HCT116 (cell line): ENCODE data around the gene CPNE4. TPM values are rescaled to one million over a fixed set of nuclear protein-coding genes. Genes with fewer than 3 reads are reported as not detected.

ENCODE experiments used
- ATAC-seq: fragments of 200-7000 bp; cut with Tn5 transposase; 2 replicates; pipeline ENCODE4 v1.9.1; 2020; ENCODE audit warnings: mild to moderate bottlenecking, moderate library complexity
- BruUV-seq: library from RNA; stranded (reverse); fragments of 400-500 nt; replicated peaks from 2 replicates; lab custom pipeline; 2021; lab: Mats Ljungman, UMichigan
- CTCF ChIA-PET: fragments of 300-600 bp; sonication (Branson Sonifier 250); formaldehyde crosslinking; loops from one replicate; lab custom pipeline; 2021; ENCODE audit warnings: antibody characterized with exemption; lab: Charles Lee
- POLR2A ChIA-PET: fragments of 300-600, 350-600 bp; sonication (Branson Sonifier 250); formaldehyde crosslinking; loops from one replicate; lab custom pipeline; 2021; ENCODE audit warnings: antibody characterized with exemption; lab: Charles Lee
- RAD21 ChIA-PET, 2 experiments: fragments of 300-600 bp; sonication (Branson Sonifier 250); formaldehyde crosslinking; loops; one replicate each; lab custom pipeline; 2023; ENCODE audit warnings: low total read pairs in 2 of 2; ENCODE audit not compliant: uncharacterized antibody in 2 of 2, unreplicated experiment in 2 of 2, low non-redundant PET in 1 of 2; lab: Charles Lee
- DNase-seq: peaks from one replicate; pipeline ENCODE4 v3.0.0-alpha.2; 2010; ENCODE audit warnings: low read depth, low spot score
- H2AFZ ChIP-seq: fragments of 200-600 bp; shearing (Covaris generic), sonication (generic); 2 replicates; pipeline ENCODE4 v1.6.1; 2017; ENCODE audit warnings: low read depth, mixed run types, mixed read lengths, antibody characterized with exemption, low read length; ENCODE audit not compliant: poor library complexity, severe bottlenecking
- H3K27ac ChIP-seq: 2 replicates; pipeline ENCODE4 v1.5.1; 2012; ENCODE audit warnings: low read depth, low read length
- H3K27me3 ChIP-seq: fragments of 200-600 bp; sonication (generic); 2 replicates; pipeline ENCODE4 v1.6.1; 2016; ENCODE audit warnings: mixed run types, low read length, mixed read lengths; ENCODE audit not compliant: insufficient read depth
- H3K36me3 ChIP-seq, 2 experiments: fragments of 200-500 bp in 1 of 2; fragments of 200-600 bp in 1 of 2; sonication (Bioruptor generic) in 1 of 2; sonication (generic) in 1 of 2; 2 replicates each; pipeline versions ENCODE4 v1.5.1 to v1.6.1; 2014 to 2016; ENCODE audit warnings: low read length in 2 of 2, inconsistent platforms in 1 of 2, mixed read lengths in 1 of 2, mixed run types in 1 of 2; ENCODE audit not compliant: insufficient read depth in 2 of 2, control insufficient read depth in 1 of 2
- H3K4me1 ChIP-seq, 2 experiments: fragments of 200-600 bp in 1 of 2; sonication (generic) in 1 of 2; 2 replicates each; pipeline versions ENCODE4 v1.5.1 to v1.6.1; 2012 to 2017; ENCODE audit warnings: low read length in 2 of 2, inconsistent platforms in 1 of 2, mild to moderate bottlenecking in 1 of 2, mixed read lengths in 1 of 2, mixed run types in 1 of 2, moderate library complexity in 1 of 2; ENCODE audit not compliant: insufficient read depth in 2 of 2, control insufficient read depth in 1 of 2
- H3K4me2 ChIP-seq: fragments of 200-600 bp; sonication (generic); 2 replicates; pipeline ENCODE4 v1.6.1; 2017; ENCODE audit warnings: mixed run types, low read length, mixed read lengths
- H3K4me3 ChIP-seq, 2 experiments: fragments of 200-600 bp in 1 of 2; sonication (generic) in 1 of 2; replicated peaks in 1 of 2; 2 replicates each; pipeline ENCODE4 v1.5.1; 2011 to 2016; ENCODE audit warnings: low read length in 2 of 2, control low read depth in 1 of 2, low read depth in 1 of 2, mild to moderate bottlenecking in 1 of 2, mixed read lengths in 1 of 2, mixed run types in 1 of 2
- H3K79me2 ChIP-seq: fragments of 200-600 bp; sonication (generic); 2 replicates; pipeline ENCODE4 v1.6.1; 2017; ENCODE audit warnings: mild to moderate bottlenecking, mixed run types, low read length, moderate library complexity, mixed read lengths; ENCODE audit not compliant: insufficient read depth
- H3K9ac ChIP-seq: fragments of 200-600 bp; sonication (generic); 2 replicates; pipeline ENCODE4 v1.6.1; 2016; ENCODE audit warnings: low read length, mixed read lengths
- H3K9me2 ChIP-seq: fragments of 200-600 bp; sonication (generic), shearing (Covaris generic); 2 replicates; pipeline ENCODE4 v1.6.1; 2017; ENCODE audit warnings: mixed run types, mild to moderate bottlenecking, moderate library complexity; ENCODE audit not compliant: insufficient read depth
- H3K9me3 ChIP-seq, 2 experiments: fragments of 200-500 bp in 1 of 2; fragments of 200-600 bp in 1 of 2; sonication (Bioruptor generic) in 1 of 2; sonication (generic) in 1 of 2; 2 replicates each; pipeline ENCODE4 v1.6.1; 2014 to 2017; ENCODE audit warnings: low read length in 2 of 2, mixed read lengths in 2 of 2, inconsistent platforms in 1 of 2, low read depth in 1 of 2, mild to moderate bottlenecking in 1 of 2, mixed run types in 1 of 2, moderate library complexity in 1 of 2; ENCODE audit not compliant: control insufficient read depth in 1 of 2, insufficient read depth in 1 of 2
- H4K20me1 ChIP-seq: fragments of 200-600 bp; sonication (generic), shearing (Covaris generic); 2 replicates; pipeline ENCODE4 v1.6.1; 2017; ENCODE audit warnings: mixed run types, mild to moderate bottlenecking, moderate library complexity; ENCODE audit not compliant: insufficient read depth
- CBX3 ChIP-seq: IDR thresholded peaks from 2 replicates; pipeline ENCODE4 v1.6.1; 2012; ENCODE audit warnings: low read depth
- CEBPB ChIP-seq: IDR thresholded peaks from 2 replicates; pipeline ENCODE4 v1.6.1; 2012; ENCODE audit warnings: low read depth
- CTCF ChIP-seq, 3 experiments: fragments of 200-600 bp in 1 of 3; sonication (generic) in 1 of 3; IDR thresholded peaks in 2 of 3; conservative IDR thresholded peaks in 1 of 3; 2 replicates each; pipeline ENCODE4 v1.5.1; 2012 to 2017; ENCODE audit warnings: low read depth in 2 of 3, low read length in 2 of 3, antibody characterized with exemption in 1 of 3, borderline replicate concordance in 1 of 3, control low read depth in 1 of 3, mild to moderate bottlenecking in 1 of 3, mixed read lengths in 1 of 3, mixed run types in 1 of 3, moderate library complexity in 1 of 3; ENCODE audit not compliant: insufficient read depth in 1 of 3
- EGR1 ChIP-seq: IDR thresholded peaks from 2 replicates; pipeline ENCODE4 v1.6.1; 2012; ENCODE audit warnings: low read depth
- ELF1 ChIP-seq: IDR thresholded peaks from 2 replicates; pipeline ENCODE4 v1.6.1; 2012; ENCODE audit warnings: low read depth, borderline replicate concordance
- EZH2 ChIP-seq: fragments of 200-600 bp; sonication (generic); IDR thresholded peaks from 2 replicates; pipeline ENCODE4 v1.6.1; 2017; ENCODE audit warnings: antibody characterized with exemption, mixed run types
- FOSL1 ChIP-seq: IDR thresholded peaks from 2 replicates; pipeline ENCODE4 v1.6.1; 2012; ENCODE audit warnings: low read depth
- JUND ChIP-seq: IDR thresholded peaks from 2 replicates; pipeline ENCODE4 v1.6.1; 2012
- RAD21 ChIP-seq: IDR thresholded peaks from 2 replicates; pipeline ENCODE4 v1.6.1; 2012; ENCODE audit warnings: low read depth, mild to moderate bottlenecking
- SIN3A ChIP-seq: IDR thresholded peaks from 2 replicates; pipeline ENCODE4 v1.6.1; 2012; ENCODE audit warnings: low read depth
- SP1 ChIP-seq: IDR thresholded peaks from 2 replicates; pipeline ENCODE4 v1.6.1; 2012; ENCODE audit warnings: low read depth
- SRF ChIP-seq: IDR thresholded peaks from 2 replicates; pipeline ENCODE4 v1.6.1; 2012; ENCODE audit warnings: low read depth
- YY1 ChIP-seq: IDR thresholded peaks from 2 replicates; pipeline ENCODE4 v1.6.1; 2011; ENCODE audit warnings: low read length, low read depth, moderate library complexity, mild to moderate bottlenecking; ENCODE audit not compliant: insufficient replicate concordance; ENCODE audit errors: extremely low read depth
- ZFX ChIP-seq: fragments of 450-650 bp; IDR thresholded peaks from 2 replicates; pipeline ENCODE4 v1.6.1; 2017
- intact Hi-C: fragments of 100-400 bp; cut with micrococcal nuclease; formaldehyde crosslinking; loops from 2 replicates; pipeline ENCODE4 v1.10.0; 2022
- total RNA-seq: library from RNA; stranded (reverse); gene quantifications from one replicate; pipeline ENCODE4 v1.2.1, GENCODE V29; 2021; ENCODE audit not compliant: unreplicated experiment
- TF ChIP-seq, protein P1 (sequence below): IDR thresholded peaks from 2 replicates; pipeline ENCODE4 v1.6.1; 2011; ENCODE audit warnings: mild to moderate bottlenecking, low read length, moderate library complexity; ENCODE audit not compliant: insufficient replicate concordance; ENCODE audit errors: extremely low read depth

Gene CPNE4
- total RNA-seq, 1 experiment from 2014 or later, result not detected

- H2AFZ ChIP-seq, result no peak overlapping the region
- H3K9me3 ChIP-seq, result no peaks in the 10 kb centered on the region
- DNase-seq (no peak), ATAC-seq (no peak)
- no TSS peak for BruUV-seq
- H3K4me3 ChIP-seq, result no peak overlapping the region
- no peak overlapping the region for H3K27ac ChIP-seq
- H3K4me1 ChIP-seq, result no peaks in the 10 kb centered on the region
- H3K27me3 ChIP-seq, result no peaks in the 10 kb centered on the region
- ChIA-PET CTCF (interaction anchor here (0.6 kb wide), 1 partner anchor 269 kb away, joined by 3 read pairs; no protein-coding TSS in a partner anchor), RAD21 (no interaction called here), POLR2A (no interaction called here)
- H4K20me1 ChIP-seq, result no peaks in the 10 kb centered on the region
- H3K9ac ChIP-seq, result no peak overlapping the region
- H3K79me2 ChIP-seq, result no peaks in the 10 kb centered on the region
- no peak overlapping the region for H3K4me2 ChIP-seq
- intact Hi-C loops, result no loop called here
- H3K36me3 ChIP-seq, result no peaks in the 10 kb centered on the region
- H3K9me2 ChIP-seq, result no peaks in the 10 kb centered on the region
- TF ChIP-seq JUND (no peak), SRF (no peak), CTCF (IDR thresholded peaks at IDR 0.05 in 2 of 3, conservative IDR thresholded peaks at IDR 0.05 in 1 of 3; ENCODE audit: borderline replicate concordance in 1 of 3, insufficient read depth in 1 of 3, low read depth in 2 of 3, low read length in 2 of 3) (no peak), ZFX (no peak)
Observed at GRCh38 chr3:131983689-131984088, 51.1 kb downstream of the CPNE4 start.

GRCh38 chr3:131981323-131981722, 53.5 kb downstream of the CPNE4 start:
- Histone ChIP-seq H3K4me2 (no peak overlapping the region), H3K9me2 (no peaks in the 10 kb centered on the region), H3K79me2 (no peaks in the 10 kb centered on the region), H3K9ac (no peak overlapping the region), H2AFZ (no peak overlapping the region), H3K36me3 (no peaks in the 10 kb centered on the region), H4K20me1 (no peaks in the 10 kb centered on the region), H3K4me3 (no peak overlapping the region), H3K27me3 (no peaks in the 10 kb centered on the region), H3K9me3 (no peaks in the 10 kb centered on the region), H3K4me1 (no peaks in the 10 kb centered on the region), H3K27ac (no peak overlapping the region)
- POLR2A ChIA-PET, result no interaction called here
- intact Hi-C loops, result no loop called here
- no TSS peak for BruUV-seq
- CTCF ChIA-PET, result no interaction called here
- ATAC-seq (no peak), DNase-seq (no peak)
- RAD21 ChIA-PET, result interaction anchor here in 1 of 2 experiments (0.7 kb wide), 1 partner anchor 358 kb away, joined by 4 read pairs; no protein-coding TSS in a partner anchor
- TF ChIP-seq SIN3A, result no peak
- TF ChIP-seq, protein P1, sequence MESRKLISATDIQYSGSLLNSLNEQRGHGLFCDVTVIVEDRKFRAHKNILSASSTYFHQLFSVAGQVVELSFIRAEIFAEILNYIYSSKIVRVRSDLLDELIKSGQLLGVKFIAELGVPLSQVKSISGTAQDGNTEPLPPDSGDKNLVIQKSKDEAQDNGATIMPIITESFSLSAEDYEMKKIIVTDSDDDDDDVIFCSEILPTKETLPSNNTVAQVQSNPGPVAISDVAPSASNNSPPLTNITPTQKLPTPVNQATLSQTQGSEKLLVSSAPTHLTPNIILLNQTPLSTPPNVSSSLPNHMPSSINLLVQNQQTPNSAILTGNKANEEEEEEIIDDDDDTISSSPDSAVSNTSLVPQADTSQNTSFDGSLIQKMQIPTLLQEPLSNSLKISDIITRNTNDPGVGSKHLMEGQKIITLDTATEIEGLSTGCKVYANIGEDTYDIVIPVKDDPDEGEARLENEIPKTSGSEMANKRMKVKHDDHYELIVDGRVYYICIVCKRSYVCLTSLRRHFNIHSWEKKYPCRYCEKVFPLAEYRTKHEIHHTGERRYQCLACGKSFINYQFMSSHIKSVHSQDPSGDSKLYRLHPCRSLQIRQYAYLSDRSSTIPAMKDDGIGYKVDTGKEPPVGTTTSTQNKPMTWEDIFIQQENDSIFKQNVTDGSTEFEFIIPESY, result no peak
- TF ChIP-seq SRF, result no peak
- TF ChIP-seq EGR1, result no peak
- no peak for TF ChIP-seq YY1
- TF ChIP-seq CBX3, result no peak
- TF ChIP-seq EZH2, result no peak
- no peak for TF ChIP-seq SP1
- TF ChIP-seq FOSL1, result no peak
- TF ChIP-seq CEBPB, result no peak
- no peak for TF ChIP-seq ELF1
- no peak for TF ChIP-seq RAD21
